IPS DF 6.9 (cell line): Measurements from ENCODE around the gene NECTIN1.
A peak's percentile ranks its signal among the peaks of the same experiment; 100 is the strongest.

Source experiments
- DNase-seq: peaks from one replicate; pipeline ENCODE4 v3.0.0-alpha.2; 2013; ENCODE audit warnings: low read depth, low spot score
- H3K27ac ChIP-seq: one replicate; pipeline ENCODE4 v1.5.1; 2013; ENCODE audit warnings: low read length, control low read depth
- H3K27me3 ChIP-seq: 2 replicates; pipeline ENCODE4 v1.6.1; 2013; ENCODE audit warnings: mild to moderate bottlenecking, low read length; ENCODE audit not compliant: control insufficient read depth, insufficient read depth
- H3K36me3 ChIP-seq: 2 replicates; pipeline ENCODE4 v1.6.1; 2013; ENCODE audit warnings: low read length; ENCODE audit not compliant: control insufficient read depth, insufficient read depth
- H3K4me1 ChIP-seq: 2 replicates; pipeline ENCODE4 v1.6.1; 2013; ENCODE audit warnings: low read length; ENCODE audit not compliant: control insufficient read depth, insufficient read depth
- H3K4me3 ChIP-seq: 2 replicates; pipeline ENCODE4 v1.5.1; 2013; ENCODE audit warnings: mild to moderate bottlenecking, low read length
- H3K9me3 ChIP-seq: 2 replicates; pipeline ENCODE4 v1.6.1; 2013; ENCODE audit warnings: low read length, inconsistent platforms; ENCODE audit not compliant: control insufficient read depth, insufficient read depth
- WGBS: extraction: QIAGEN DNeasy Blood & Tissue Kit; methylation state at CpG from one replicate; pipeline ENCODE4 v1.1.7; 2013; ENCODE audit warnings: mixed read lengths, missing lambda C conversion rate; ENCODE audit not compliant: insufficient read length, insufficient coverage; 5-methylcytosine and 5-hydroxymethylcytosine counted together

Gene NECTIN1

DNA sequence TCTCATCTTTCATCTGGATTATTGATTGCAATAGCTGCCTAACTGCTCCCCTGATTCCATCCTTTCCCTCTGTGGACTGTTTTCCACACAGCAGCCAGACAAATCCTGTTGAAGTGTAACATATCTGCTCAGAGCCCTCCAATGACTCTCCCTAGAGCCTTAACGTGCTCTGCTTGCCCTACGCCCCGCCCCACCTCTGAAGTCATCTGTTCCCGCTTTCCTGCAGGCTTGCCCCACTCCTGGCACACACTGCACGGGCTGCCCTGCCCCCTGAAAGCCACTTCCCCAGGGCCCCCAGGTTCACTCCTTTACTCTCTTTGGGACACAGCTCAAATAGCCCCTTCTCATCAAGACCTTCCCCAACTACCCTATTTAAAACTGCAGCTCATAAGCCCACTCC lies 59.5 kb downstream of the NECTIN1 start:
- H3K36me3 ChIP-seq: peaks cover 19% of the 10 kb centered on the region

DNA sequence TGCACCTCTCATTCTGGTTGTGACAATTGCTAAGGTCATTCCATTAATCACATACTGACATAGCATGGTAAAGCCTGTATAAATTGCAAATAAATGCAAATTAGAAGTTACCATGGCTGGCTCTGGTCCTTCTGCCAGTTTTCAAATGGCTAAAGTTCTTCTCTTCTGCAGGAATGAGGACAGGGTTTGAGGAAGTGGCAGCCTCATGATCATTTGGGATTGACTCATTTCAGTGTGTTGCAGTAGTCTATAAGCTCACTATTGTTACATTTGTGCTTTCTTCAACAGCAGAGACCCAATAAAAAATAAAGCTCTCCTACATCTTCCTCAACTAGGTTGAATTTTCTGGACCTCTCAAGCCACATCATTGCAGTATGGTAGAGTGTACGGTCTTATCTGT lies 60.3 kb downstream of the NECTIN1 start:
- no peak for DNase-seq
- peaks cover 16% of the 10 kb centered on the region; the same call in 1 of the 2 replicates for H3K36me3 ChIP-seq
- no peak overlapping the region for H3K27ac ChIP-seq
- WGBS: no CpG with 5 or more reads among the region's 1 CpG
- H3K9me3 ChIP-seq: no peaks in the 10 kb centered on the region
- peaks cover under 1% of the 10 kb centered on the region for H3K4me1 ChIP-seq
- H3K27me3 ChIP-seq: no peaks in the 10 kb centered on the region
- no peak overlapping the region for H3K4me3 ChIP-seq

More for the DNA sequence above, 59.5 kb downstream of the NECTIN1 start:
- WGBS: no CpG with 5 or more reads among the region's 5 CpGs
- Histone ChIP-seq H3K4me1 (no peaks in the 10 kb centered on the region; the same call in 1 of the 2 replicates), H3K4me3 (no peak overlapping the region), H3K27ac (no peak overlapping the region), H3K27me3 (no peaks in the 10 kb centered on the region), H3K9me3 (no peaks in the 10 kb centered on the region)
- no peak for DNase-seq

GRCh38 chr11:119666463-119667131 lies 62.4 kb downstream of the NECTIN1 start:
- Histone ChIP-seq H3K27ac (no peak overlapping the region), H3K4me3 (no peak overlapping the region), H3K27me3 (no peaks in the 10 kb centered on the region), H3K36me3 (peaks cover 5% of the 10 kb centered on the region; the same call in 1 of the 2 replicates), H3K4me1 (peaks cover 2% of the 10 kb centered on the region), H3K9me3 (no peaks in the 10 kb centered on the region)
- peak; percentile 83 for DNase-seq
- no CpG with 5 or more reads among the region's 17 CpGs for WGBS

DNA sequence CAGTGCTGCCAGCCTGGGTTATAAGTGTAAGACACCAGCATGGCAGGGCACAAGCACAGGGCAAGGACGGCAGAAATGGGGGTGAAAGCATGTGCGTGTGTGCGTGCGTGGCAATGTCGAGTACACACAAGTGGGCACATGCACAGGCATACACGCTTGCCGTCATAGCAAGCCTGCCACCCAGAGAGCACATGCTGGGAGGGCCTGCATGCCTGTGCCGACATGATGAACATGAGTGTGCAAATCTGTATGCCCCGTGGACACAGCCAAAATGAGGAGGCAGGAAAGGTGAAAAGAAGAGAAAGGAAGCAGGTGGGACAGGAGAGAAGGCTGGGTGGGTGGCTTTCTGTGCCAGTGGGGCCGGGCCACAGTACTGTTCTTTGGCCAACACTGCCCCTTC lies 62.9 kb downstream of the NECTIN1 start:
- H3K27me3 ChIP-seq: no peaks in the 10 kb centered on the region
- no peaks in the 10 kb centered on the region for H3K9me3 ChIP-seq
- no peak overlapping the region for H3K27ac ChIP-seq
- H3K36me3 ChIP-seq: peaks cover 5% of the 10 kb centered on the region; the same call in 1 of the 2 replicates
- peaks cover 2% of the 10 kb centered on the region for H3K4me1 ChIP-seq
- DNase-seq: no peak
- H3K4me3 ChIP-seq: no peak overlapping the region
- no CpG with 5 or more reads among the region's 10 CpGs for WGBS

- Histone ChIP-seq H3K27me3 (no peaks in the 10 kb centered on the region), H3K9me3 (no peaks in the 10 kb centered on the region), H3K4me1 (peaks cover 2% of the 10 kb centered on the region), H3K4me3 (no peak overlapping the region), H3K36me3 (peaks cover 5% of the 10 kb centered on the region; the same call in 1 of the 2 replicates), H3K27ac (no peak overlapping the region)
- WGBS: no CpG with 5 or more reads among the region's 44 CpGs
- no peak for DNase-seq
These were observed 64.1 kb downstream of the NECTIN1 start for GRCh38 chr11:119664701-119665420.

- Histone ChIP-seq H3K4me3 (no peak overlapping the region), H3K27me3 (no peaks in the 10 kb centered on the region), H3K27ac (no peak overlapping the region), H3K9me3 (no peaks in the 10 kb centered on the region), H3K4me1 (peaks cover 2% of the 10 kb centered on the region), H3K36me3 (peaks cover 5% of the 10 kb centered on the region; the same call in 1 of the 2 replicates)
- DNase-seq: no peak
- WGBS: no CpG with 5 or more reads among the region's 9 CpGs
These were observed 64.9 kb downstream of the NECTIN1 start for GRCh38 chr11:119664063-119664572.

- peaks cover 5% of the 10 kb centered on the region; the same call in 1 of the 2 replicates for H3K36me3 ChIP-seq
- no CpG with 5 or more reads among the region's 4 CpGs for WGBS
- H3K9me3 ChIP-seq: no peaks in the 10 kb centered on the region
- H3K4me1 ChIP-seq: peaks cover 2% of the 10 kb centered on the region
- DNase-seq: no peak
- no peak overlapping the region for H3K4me3 ChIP-seq
- no peaks in the 10 kb centered on the region for H3K27me3 ChIP-seq
- no peak overlapping the region for H3K27ac ChIP-seq
These were observed 65.7 kb downstream of the NECTIN1 start for GRCh38 chr11:119663279-119663678.

- Histone ChIP-seq H3K36me3 (peaks cover 5% of the 10 kb centered on the region; the same call in 1 of the 2 replicates), H3K9me3 (no peaks in the 10 kb centered on the region), H3K4me1 (peaks cover 2% of the 10 kb centered on the region), H3K4me3 (no peak overlapping the region), H3K27ac (no peak overlapping the region), H3K27me3 (no peaks in the 10 kb centered on the region)
- DNase-seq: no peak
- no CpG with 5 or more reads among the region's 4 CpGs for WGBS
These were observed 67.8 kb downstream of the NECTIN1 start for GRCh38 chr11:119661226-119661625.

GRCh38 chr11:119659971-119660723 lies 68.9 kb downstream of the NECTIN1 start:
- H3K9me3 ChIP-seq: no peaks in the 10 kb centered on the region
- no CpG with 5 or more reads among the region's 17 CpGs for WGBS
- no peak for DNase-seq
- no peak overlapping the region for H3K27ac ChIP-seq
- H3K4me3 ChIP-seq: no peak overlapping the region
- peaks cover 2% of the 10 kb centered on the region for H3K4me1 ChIP-seq
- no peaks in the 10 kb centered on the region; the same call in 1 of the 2 replicates for H3K36me3 ChIP-seq
- no peaks in the 10 kb centered on the region for H3K27me3 ChIP-seq
